ENCODE results near the gene KAT7.

KAT7 gene

GRCh38 chr17:49788478-49789242 is at the start of gene KAT7:
Gene KAT7 (plus strand): TSS chr17:49788681. CDS start chr17:49788835, 154 bp downstream.
- H3K4me1 Mint-ChIP-seq = peaks cover 46% of the 10 kb centered on the region
- DNase-seq (ENCODE audit: low spot score in 2 of 2) (peak; percentile 91 to 97), ATAC-seq (peak; percentile 94)
- no peaks in the 10 kb centered on the region for H3K9me3 Mint-ChIP-seq
- peak within 1 kb of the TSS; percentile 90 for H3K4me3 Mint-ChIP-seq
- H3K36me3 Mint-ChIP-seq = peaks cover 59% of the 10 kb centered on the region
- H3K27ac Mint-ChIP-seq = peak within 1 kb of the TSS; percentile 98

- peak; percentile 64 to 90 for DNase-seq (ENCODE audit: low spot score in 2 of 2)
- H3K36me3 Mint-ChIP-seq = peaks cover 16% of the 10 kb centered on the region
- H3K4me1 Mint-ChIP-seq = peaks cover 80% of the 10 kb centered on the region
- ATAC-seq = peak; percentile 94
- H3K9me3 Mint-ChIP-seq = no peaks in the 10 kb centered on the region
- H3K27ac Mint-ChIP-seq = peak overlapping the region; percentile 98
- H3K4me3 Mint-ChIP-seq = peak overlapping the region; percentile 92
Observed at GRCh38 chr17:49739641-49740271, 48.7 kb upstream of the KAT7 start.

- Mint-ChIP-seq H3K4me3 (peak overlapping the region; percentile 92), H3K27ac (peak overlapping the region; percentile 98), H3K4me1 (peaks cover 84% of the 10 kb centered on the region), H3K9me3 (no peaks in the 10 kb centered on the region), H3K36me3 (peaks cover 20% of the 10 kb centered on the region)
- ATAC-seq (peak; percentile 35), DNase-seq (ENCODE audit: low spot score in 2 of 2) (no peak)
Observed at GRCh38 chr17:49741009-49741691, 47.3 kb upstream of the KAT7 start.

- no peaks in the 10 kb centered on the region for H3K9me3 Mint-ChIP-seq
- peak overlapping the region; percentile 98 for H3K27ac Mint-ChIP-seq
- peaks cover 16% of the 10 kb centered on the region for H3K36me3 Mint-ChIP-seq
Observed at GRCh38 chr17:49741692-49742076, 46.8 kb upstream of the KAT7 start.

GRCh38 chr17:49742166-49742638 is 46.3 kb upstream of the KAT7 start:
- ATAC-seq (no peak), DNase-seq (ENCODE audit: low spot score in 2 of 2) (no peak)
- H3K27ac Mint-ChIP-seq = peak overlapping the region; percentile 98
- peaks cover 84% of the 10 kb centered on the region for H3K4me1 Mint-ChIP-seq
- peak overlapping the region; percentile 92 for H3K4me3 Mint-ChIP-seq
- no peaks in the 10 kb centered on the region for H3K9me3 Mint-ChIP-seq
- H3K36me3 Mint-ChIP-seq = peaks cover 15% of the 10 kb centered on the region

More at GRCh38 chr17:49741692-49742076, 46.8 kb upstream of the KAT7 start:
- Mint-ChIP-seq H3K4me3 (peak overlapping the region; percentile 92), H3K4me1 (peaks cover 84% of the 10 kb centered on the region)
- ATAC-seq (no peak), DNase-seq (ENCODE audit: low spot score in 2 of 2) (no peak)

- ATAC-seq (no peak), DNase-seq (ENCODE audit: low spot score in 2 of 2) (no peak)
- peaks cover 80% of the 10 kb centered on the region for H3K4me1 Mint-ChIP-seq
- H3K9me3 Mint-ChIP-seq = no peaks in the 10 kb centered on the region
- H3K27ac Mint-ChIP-seq = peak overlapping the region; percentile 92
- H3K36me3 Mint-ChIP-seq = peaks cover 10% of the 10 kb centered on the region
- peak overlapping the region; percentile 65 for H3K4me3 Mint-ChIP-seq
Observed at GRCh38 chr17:49745175-49746139, 43.0 kb upstream of the KAT7 start.

GRCh38 chr17:49746791-49747490 is 41.5 kb upstream of the KAT7 start:
- peak overlapping the region; percentile 65 for H3K4me3 Mint-ChIP-seq
- no peaks in the 10 kb centered on the region for H3K9me3 Mint-ChIP-seq
- peaks cover 18% of the 10 kb centered on the region for H3K36me3 Mint-ChIP-seq
- H3K27ac Mint-ChIP-seq = peak overlapping the region; percentile 92
- DNase-seq (ENCODE audit: low spot score in 2 of 2) = no peak
- H3K4me1 Mint-ChIP-seq = peaks cover 71% of the 10 kb centered on the region
- peak; percentile 50 for ATAC-seq

- peaks cover 71% of the 10 kb centered on the region for H3K4me1 Mint-ChIP-seq
- peak overlapping the region; percentile 92 for H3K27ac Mint-ChIP-seq
- no peaks in the 10 kb centered on the region for H3K9me3 Mint-ChIP-seq
- peak overlapping the region; percentile 65 for H3K4me3 Mint-ChIP-seq
- DNase-seq (ENCODE audit: low spot score in 2 of 2) (no peak), ATAC-seq (no peak)
- H3K36me3 Mint-ChIP-seq = peaks cover 18% of the 10 kb centered on the region
Observed at GRCh38 chr17:49747632-49748031, 40.8 kb upstream of the KAT7 start.

GRCh38 chr17:49748223-49748622 is 40.3 kb upstream of the KAT7 start:
- peak overlapping the region; percentile 92 for H3K27ac Mint-ChIP-seq
- ATAC-seq (no peak), DNase-seq (ENCODE audit: low spot score in 2 of 2) (no peak)
- H3K9me3 Mint-ChIP-seq = no peaks in the 10 kb centered on the region
- H3K4me1 Mint-ChIP-seq = peaks cover 71% of the 10 kb centered on the region
- H3K36me3 Mint-ChIP-seq = peaks cover 18% of the 10 kb centered on the region
- peak overlapping the region; percentile 65 for H3K4me3 Mint-ChIP-seq

GRCh38 chr17:49748791-49749190 is 39.7 kb upstream of the KAT7 start:
- DNase-seq (ENCODE audit: low spot score in 2 of 2) (peak; percentile 36 to 79), ATAC-seq (peak; percentile 98)
- H3K36me3 Mint-ChIP-seq = peaks cover 18% of the 10 kb centered on the region
- peak overlapping the region; percentile 65 for H3K4me3 Mint-ChIP-seq
- peaks cover 74% of the 10 kb centered on the region for H3K4me1 Mint-ChIP-seq
- no peaks in the 10 kb centered on the region for H3K9me3 Mint-ChIP-seq
- H3K27ac Mint-ChIP-seq = peak overlapping the region; percentile 92

- DNase-seq (ENCODE audit: low spot score in 2 of 2) = no peak
- Mint-ChIP-seq H3K27ac (peak overlapping the region; percentile 65), H3K4me1 (peaks cover 82% of the 10 kb centered on the region), H3K4me3 (no peak overlapping the region), H3K9me3 (no peaks in the 10 kb centered on the region), H3K36me3 (peaks cover 18% of the 10 kb centered on the region)
- no peak for ATAC-seq
Observed at GRCh38 chr17:49749730-49750129, 38.8 kb upstream of the KAT7 start.

- no peak for ATAC-seq
Observed at GRCh38 chr17:49752508-49752907, 36.0 kb upstream of the KAT7 start.

GRCh38 chr17:49753959-49754391 is 34.5 kb upstream of the KAT7 start:
- DNase-seq (ENCODE audit: low spot score in 2 of 2) (no peak), ATAC-seq (no peak)
- Mint-ChIP-seq H3K9me3 (no peaks in the 10 kb centered on the region), H3K4me1 (peaks cover 67% of the 10 kb centered on the region), H3K4me3 (peak overlapping the region; percentile 23), H3K27ac (peak overlapping the region; percentile 40), H3K36me3 (peaks cover 42% of the 10 kb centered on the region)

More at GRCh38 chr17:49752508-49752907, 36.0 kb upstream of the KAT7 start:
- Mint-ChIP-seq H3K36me3 (peaks cover 28% of the 10 kb centered on the region), H3K9me3 (no peaks in the 10 kb centered on the region), H3K27ac (peak overlapping the region; percentile 21), H3K4me3 (no peak overlapping the region), H3K4me1 (peaks cover 78% of the 10 kb centered on the region)
- no peak for DNase-seq (ENCODE audit: low spot score in 2 of 2)

Data from stimulated activated effector memory CD8-positive, alpha-beta T cell treated with anti-CD3 and anti-CD28 coated beads, Interleukin-12 subunit alpha, Interleukin-12 subunit beta, amount 100 ng/mL, for 72 hours (primary cell).